ENCODE results near the gene L3MBTL4.

GRCh38 chr18:6331872-6332271 lies 82.8 kb downstream of the L3MBTL4 start:
- no peak for TF ChIP-seq TFE3 (CRISPR knock-in tag; IDR thresholded peaks at IDR 0.05)
- no peak for TF ChIP-seq CEBPB (tag; IDR thresholded peaks at IDR 0.05)
- no peak for TF ChIP-seq POLR2A (conservative IDR thresholded peaks at IDR 0.05)
- no peak for TF ChIP-seq MYC (IDR thresholded peaks at IDR 0.05; ENCODE audit: low read depth, low read length)
- no peak for TF ChIP-seq MYC (CRISPR knock-in tag; IDR thresholded peaks at IDR 0.05; ENCODE audit: borderline replicate concordance, low read depth)
- no peak for TF ChIP-seq ZNF444 (CRISPR knock-in tag; IDR thresholded peaks at IDR 0.05)
- no peak for TF ChIP-seq TRIM25 (IDR thresholded peaks at IDR 0.05; ENCODE audit: borderline replicate concordance)
- no peak for TF ChIP-seq CTCF (IDR thresholded peaks at IDR 0.05 in 2 of 3, conservative IDR thresholded peaks at IDR 0.05 in 1 of 3; ENCODE audit: insufficient read depth in 2 of 3, low read depth in 1 of 3, low read length in 3 of 3)
- no peak for TF ChIP-seq SNAPC5 (CRISPR knock-in tag; IDR thresholded peaks at IDR 0.05)
- no peak for TF ChIP-seq JUNB (CRISPR knock-in tag; conservative IDR thresholded peaks at IDR 0.05)
- TF ChIP-seq EP300 (IDR thresholded peaks at IDR 0.05; ENCODE audit: low read length), result no peak
- no peak for TF ChIP-seq ZNF232 (CRISPR knock-in tag; IDR thresholded peaks at IDR 0.05)

Data from K562 (cell line).